NOMO-1 treated with dmso at 0.1 percent for 144 hours (cell line): ENCODE results near the gene BRD3.

Experiments used
- DNase-seq: peaks from one replicate; lab custom pipeline; 2025; ENCODE audit not compliant: unreplicated experiment; lab: John Stamatoyannopoulos, UW

Gene BRD3

GRCh38 chr9:134024828-134025605, 42.8 kb downstream of the BRD3 start, which contains the start of gene BRD3OS:
BRD3OS (plus strand) TSS chr9:134025481; CDS start chr9:134026748, 1,267 bp downstream.
- peak; percentile 91 for DNase-seq

GRCh38 chr9:134024214-134024792, 43.5 kb downstream of the BRD3 start:
- no peak for DNase-seq

DNA sequence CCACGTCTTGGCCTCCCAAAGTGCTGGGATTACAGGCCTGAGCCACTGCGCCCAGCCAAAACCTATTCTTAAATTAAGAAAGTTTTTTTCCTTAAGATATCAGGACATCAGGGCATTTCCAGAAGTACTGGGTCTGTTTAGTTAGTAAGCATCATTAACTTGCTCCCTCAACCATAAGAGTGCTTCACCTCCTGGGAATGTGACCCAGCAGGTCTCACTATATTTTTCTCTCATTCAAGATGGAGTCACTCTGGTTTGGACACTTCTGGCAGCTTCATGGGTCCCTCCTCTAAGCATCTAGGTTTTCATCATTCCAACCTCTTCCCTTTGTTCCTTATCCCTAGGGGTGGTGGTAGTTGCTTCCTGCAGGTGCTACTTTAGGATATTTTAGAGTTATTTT, 52.9 kb downstream of the BRD3 start:
- DNase-seq = no peak

- no peak for DNase-seq
Measured at GRCh38 chr9:134011401-134011800, 56.4 kb downstream of the BRD3 start.

GRCh38 chr9:134010310-134011173, 57.3 kb downstream of the BRD3 start:
- no peak for DNase-seq

DNA sequence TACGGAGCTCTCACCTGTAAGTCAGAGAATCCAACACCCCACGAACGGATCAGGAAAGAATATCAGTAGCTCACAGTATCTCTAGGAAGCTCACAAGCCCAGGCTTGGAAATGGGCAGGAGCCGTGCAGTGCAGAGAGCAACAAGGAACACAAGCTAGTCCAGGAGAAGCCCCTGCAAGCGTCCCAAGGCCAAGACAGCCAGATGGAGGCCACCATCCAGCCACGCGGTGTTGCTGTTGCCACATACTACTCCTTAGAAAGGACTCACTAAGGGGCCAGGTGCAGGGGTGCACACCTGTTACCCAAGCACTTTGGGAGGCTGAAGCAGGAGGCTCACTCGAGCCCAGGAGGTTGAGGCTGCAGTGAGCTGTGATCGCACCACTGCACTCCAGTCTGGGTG, 60.3 kb downstream of the BRD3 start:
- no peak for DNase-seq

GRCh38 chr9:134007150-134007549, 60.7 kb downstream of the BRD3 start:
- no peak for DNase-seq

- no peak for DNase-seq
Measured at GRCh38 chr9:134005381-134005780, 62.4 kb downstream of the BRD3 start.

GRCh38 chr9:134004881-134005280, 62.9 kb downstream of the BRD3 start:
- DNase-seq = no peak

GRCh38 chr9:134004131-134004873, 63.5 kb downstream of the BRD3 start:
- DNase-seq = no peak

DNA sequence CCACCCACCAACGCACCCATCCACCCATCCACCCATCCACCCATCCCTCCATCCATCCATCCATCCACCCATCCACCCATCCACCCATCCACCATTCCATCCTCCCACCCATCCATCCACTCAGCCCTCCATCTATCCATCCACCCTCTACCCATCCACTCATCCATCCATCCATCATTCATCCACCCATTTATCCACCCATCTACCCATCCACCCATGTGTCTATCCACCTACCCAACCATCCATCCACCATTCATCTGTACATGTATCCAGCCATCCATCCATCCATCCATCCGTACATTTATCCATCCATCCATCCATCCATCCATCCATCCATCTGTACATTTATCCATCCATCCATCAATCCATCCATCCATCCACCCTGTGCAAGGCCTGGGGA, 64.6 kb downstream of the BRD3 start:
- DNase-seq = no peak

GRCh38 chr9:134002796-134003195, 65.0 kb downstream of the BRD3 start:
- DNase-seq = no peak

DNA sequence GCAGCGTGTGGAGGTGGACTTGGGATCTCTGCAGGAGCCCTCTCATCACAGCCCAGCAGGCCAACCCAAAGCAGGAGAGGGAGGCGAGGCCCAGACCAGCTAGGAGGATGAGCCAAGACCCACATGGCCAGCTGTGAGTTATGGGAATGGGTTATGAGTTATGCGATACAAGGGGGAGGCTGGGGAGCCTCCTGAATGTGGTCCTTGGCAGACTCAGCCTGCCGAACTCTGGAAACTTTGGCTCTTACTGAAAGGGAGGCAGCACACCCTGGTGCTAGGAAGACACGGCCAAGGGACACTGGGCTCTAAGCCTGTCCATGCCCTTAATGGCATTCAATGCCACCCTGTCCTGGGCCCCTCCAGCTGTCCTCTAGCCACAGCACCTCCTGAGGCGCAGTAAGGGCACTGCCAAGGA, 68.0 kb downstream of the BRD3 start:
- DNase-seq = no peak

DNA sequence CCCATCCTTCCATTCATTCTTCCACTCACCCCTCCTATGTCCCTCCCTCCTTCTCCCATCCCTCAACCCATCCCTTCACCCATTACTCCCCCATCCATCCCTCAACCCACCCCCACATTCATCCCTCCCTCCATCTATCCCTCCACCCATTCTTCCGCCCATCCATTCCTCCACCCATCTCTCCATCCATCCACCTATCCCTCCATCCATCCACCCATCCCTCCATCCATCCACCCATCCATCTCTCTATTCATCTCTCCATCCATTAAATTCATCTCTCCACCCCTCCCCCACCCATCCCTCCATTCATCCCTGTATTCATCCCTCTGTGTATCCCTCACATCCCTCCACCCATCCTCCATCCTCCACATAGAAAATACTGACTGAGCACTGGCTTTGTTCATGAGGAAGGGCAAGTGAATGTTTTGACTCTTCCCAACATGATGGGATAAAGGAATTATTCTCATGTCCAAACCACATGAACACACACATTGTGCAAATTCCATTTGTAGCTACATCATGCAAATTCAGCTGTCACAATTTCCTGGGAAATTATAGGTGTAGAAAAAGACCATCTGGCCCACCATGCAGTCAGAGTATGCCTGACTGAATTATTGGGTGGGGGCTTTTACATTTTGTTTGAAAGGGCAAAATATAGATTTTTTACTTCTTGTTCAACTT, 68.8 kb downstream of the BRD3 start:
- DNase-seq = no peak

GRCh38 chr9:133997584-133997983, 70.2 kb downstream of the BRD3 start:
- no peak for DNase-seq

DNA sequence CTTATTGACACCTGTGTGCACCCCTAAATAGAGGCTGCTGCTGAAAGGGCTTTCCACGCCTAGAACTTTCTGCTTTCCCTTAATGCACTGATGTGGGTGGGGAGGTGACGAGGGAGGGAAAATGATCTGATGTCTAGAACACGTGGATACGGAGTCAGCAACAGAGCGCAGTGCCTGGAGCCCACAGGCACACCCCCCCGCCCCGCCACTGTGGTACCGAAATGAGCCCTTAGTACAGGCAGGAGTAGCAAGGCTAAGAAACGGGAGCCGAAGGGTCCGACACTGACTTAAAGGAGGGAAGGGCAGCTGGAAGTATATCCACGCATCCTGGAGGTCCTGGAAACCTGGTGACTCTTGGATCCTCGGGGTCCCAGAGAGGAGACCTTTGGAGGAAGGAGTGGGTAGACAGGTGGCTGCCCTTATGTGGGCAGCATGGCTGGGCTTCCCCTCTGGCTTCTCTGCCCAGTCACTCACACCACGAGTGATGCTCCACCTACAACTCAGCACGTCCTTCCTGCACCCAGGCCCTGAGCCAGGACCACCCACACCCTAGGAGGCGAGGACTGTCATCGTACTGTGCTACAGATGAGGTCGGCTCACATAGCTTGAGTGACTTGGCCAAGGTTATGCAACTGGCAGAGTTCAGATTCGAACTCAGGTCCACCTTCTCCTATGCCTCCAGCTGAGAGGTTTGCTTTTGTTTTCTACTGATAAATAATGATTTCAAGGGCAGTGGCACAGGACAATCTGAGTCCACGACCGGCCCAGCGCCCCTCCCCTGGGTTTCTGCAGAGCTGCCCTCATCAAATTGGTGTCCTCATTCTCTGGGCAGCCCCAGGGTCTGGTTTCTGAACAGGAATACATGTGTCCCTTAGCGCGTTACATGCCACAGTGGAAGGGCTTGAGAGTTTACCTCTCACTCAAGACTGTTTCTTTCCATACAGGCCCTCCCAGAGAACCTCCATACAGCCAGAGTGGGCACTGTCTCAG, 71.0 kb downstream of the BRD3 start:
- no peak for DNase-seq

GRCh38 chr9:133995012-133995896, 72.6 kb downstream of the BRD3 start:
- DNase-seq = no peak

- DNase-seq = no peak
Measured at GRCh38 chr9:133994353-133995011, 73.3 kb downstream of the BRD3 start.
